Measurements from ENCODE around the gene SELENOP. TPM values are rescaled to one million over a fixed set of nuclear protein-coding genes. Genes with fewer than 3 reads are reported as not detected.

Gene SELENOP
- total and polyA plus RNA-seq, 9 of the 15 experiments (the other 6 are each of a cell fraction or from before 2014, with no cell fraction given) = 3.2 to 6.3 (median 4.5) TPM

GRCh38 chr5:42759456-42759855 is 52.2 kb downstream of the SELENOP start:
- FAIRE-seq = no peak
- no peak for ATAC-seq
- peak overlapping the region; percentile 41; the same call in 1 of the 2 replicates for H2AFZ ChIP-seq (ENCODE audit: low read depth, low read length)
- H3K9ac ChIP-seq (ENCODE audit: insufficient read depth in 1 of 2, low read depth in 2 of 2, low read length in 2 of 2) = no peak overlapping the region
- ChIA-PET CTCF (ENCODE audit: low intra/inter-chr PET ratio) (no interaction called here), POLR2A (interaction anchor here (2.0 kb wide), 1 partner anchor 12 kb away, joined by 4 read pairs; no protein-coding TSS in a partner anchor)
- H3K4me3 ChIP-seq = no peak overlapping the region
- H3K9me1 ChIP-seq (ENCODE audit: control insufficient read depth, insufficient read depth, low read length) = no peaks in the 10 kb centered on the region
- no TSS peak for BruUV-seq (replicated peaks)
- H3K4me1 ChIP-seq (replicated peaks in 1 of 2; ENCODE audit: control insufficient read depth in 2 of 2, insufficient read depth in 2 of 2, low read length in 2 of 2) = peaks cover 4 to 5% of the 10 kb centered on the region in 2 experiments; a peak in 2 of 5 replicates
- WGBS (ENCODE audit: insufficient coverage, low coverage, missing lambda C conversion rate) = 13% methylated on average over 2 of the region's 2 CpGs
- no peaks in the 10 kb centered on the region; the same call in 2 of the 3 replicates for H3K79me2 ChIP-seq (ENCODE audit: control insufficient read depth, insufficient read depth, low read length)
- in situ Hi-C loops (cut with MboI) = loop anchor here (25.0 kb wide), 1 partner anchor 897 kb away; the partner anchor contains the start of gene OXCT1
- DNase-seq (ENCODE audit: extremely low read depth in 1 of 4, low spot score in 3 of 4) = no peak
- intact Hi-C loops (cut with micrococcal nuclease) = loop anchor here (10.0 kb wide), 1 partner anchor 285 kb away; the partner anchor contains the start of gene ANXA2R
- no peaks in the 10 kb centered on the region for H3K27me3 ChIP-seq (ENCODE audit: control insufficient read depth in 2 of 2, insufficient read depth in 2 of 2, low read length in 2 of 2)
- no peak overlapping the region for H3K4me2 ChIP-seq (ENCODE audit: insufficient read depth, low read length)
- H3K9me3 ChIP-seq (replicated peaks; ENCODE audit: control insufficient read depth, insufficient read depth, low read depth, low read length) = no peaks in the 10 kb centered on the region
- H3K36me3 ChIP-seq (ENCODE audit: control insufficient read depth, insufficient read depth, low read length) = no peaks in the 10 kb centered on the region
- no peak overlapping the region for H3K27ac ChIP-seq (ENCODE audit: extremely low read depth, low read depth, low read length)
- no peaks in the 10 kb centered on the region for H4K20me1 ChIP-seq (replicated peaks; ENCODE audit: control insufficient read depth, insufficient read depth, low read length)
- TF ChIP-seq STAT6 (CRISPR knock-in tag; IDR thresholded peaks at IDR 0.05) (no peak), CBFB (CRISPR knock-in tag; IDR thresholded peaks at IDR 0.05) (no peak), HDAC2 (IDR thresholded peaks at IDR 0.05) (no peak), RFX1 (IDR thresholded peaks at IDR 0.05) (0 out of 2 replicates have a peak, but pooled peaks have one; percentile 7), XRCC5 (IDR thresholded peaks at IDR 0.05; ENCODE audit: low read depth, low read length) (no peak), ZNF253 (CRISPR knock-in tag; conservative IDR thresholded peaks at IDR 0.05) (no peak), MITF (IDR thresholded peaks at IDR 0.05) (no peak)

Measured in K562 (cell line).